ENCODE data around the gene ADAMTS2. TPM values are rescaled to one million over a fixed set of nuclear protein-coding genes. Genes with fewer than 3 reads are reported as not detected.
A peak's percentile ranks its signal among the peaks of the same experiment; 100 is the strongest.

ADAMTS2 gene
- total RNA-seq, 1 experiment from 2014 or later: 3.9 TPM

GRCh38 chr5:179307013-179307800 lies 38.1 kb downstream of the ADAMTS2 start:
- Histone ChIP-seq H3K79me2 (ENCODE audit: insufficient read depth, low read length) (no peaks in the 10 kb centered on the region), H3K4me2 (ENCODE audit: low read length) (no peak overlapping the region), H3K9me2 (ENCODE audit: insufficient read depth) (no peaks in the 10 kb centered on the region), H4K20me1 (ENCODE audit: insufficient read depth) (no peaks in the 10 kb centered on the region), H3K27me3 (ENCODE audit: insufficient read depth, low read length) (peaks cover 11% of the 10 kb centered on the region; the same call in 1 of the 2 replicates), H3K9me3 (ENCODE audit: control insufficient read depth in 1 of 2, insufficient read depth in 1 of 2, low read depth in 1 of 2, low read length in 2 of 2) (no peaks in the 10 kb centered on the region), H3K27ac (ENCODE audit: low read depth, low read length) (no peak overlapping the region), H3K4me1 (ENCODE audit: control insufficient read depth in 1 of 2, insufficient read depth in 2 of 2, low read length in 2 of 2) (no peaks in the 10 kb centered on the region), H3K36me3 (ENCODE audit: control insufficient read depth in 1 of 2, insufficient read depth in 2 of 2, low read length in 2 of 2) (no peaks in the 10 kb centered on the region), H3K4me3 (replicated peaks in 1 of 2; ENCODE audit: low read depth in 1 of 2, low read length in 2 of 2) (no peak overlapping the region), H2AFZ (ENCODE audit: low read depth, low read length, poor library complexity, severe bottlenecking) (no peak overlapping the region), H3K9ac (ENCODE audit: low read length) (no peak overlapping the region)
- ATAC-seq: no peak
- ChIA-PET RAD21 (ENCODE audit: low non-redundant PET in 1 of 2, low total read pairs in 2 of 2, uncharacterized antibody in 2 of 2, unreplicated experiment in 2 of 2) (no interaction called here), CTCF (no interaction called here), POLR2A (no interaction called here)
- DNase-seq (ENCODE audit: low read depth, low spot score): no peak
- intact Hi-C loops (cut with micrococcal nuclease): no loop called here
- no peak for TF ChIP-seq POLR2A (IDR thresholded peaks at IDR 0.05; ENCODE audit: borderline replicate concordance, extremely low read depth, insufficient read depth, insufficient read length)
- BruUV-seq (replicated peaks): no TSS peak

DNA sequence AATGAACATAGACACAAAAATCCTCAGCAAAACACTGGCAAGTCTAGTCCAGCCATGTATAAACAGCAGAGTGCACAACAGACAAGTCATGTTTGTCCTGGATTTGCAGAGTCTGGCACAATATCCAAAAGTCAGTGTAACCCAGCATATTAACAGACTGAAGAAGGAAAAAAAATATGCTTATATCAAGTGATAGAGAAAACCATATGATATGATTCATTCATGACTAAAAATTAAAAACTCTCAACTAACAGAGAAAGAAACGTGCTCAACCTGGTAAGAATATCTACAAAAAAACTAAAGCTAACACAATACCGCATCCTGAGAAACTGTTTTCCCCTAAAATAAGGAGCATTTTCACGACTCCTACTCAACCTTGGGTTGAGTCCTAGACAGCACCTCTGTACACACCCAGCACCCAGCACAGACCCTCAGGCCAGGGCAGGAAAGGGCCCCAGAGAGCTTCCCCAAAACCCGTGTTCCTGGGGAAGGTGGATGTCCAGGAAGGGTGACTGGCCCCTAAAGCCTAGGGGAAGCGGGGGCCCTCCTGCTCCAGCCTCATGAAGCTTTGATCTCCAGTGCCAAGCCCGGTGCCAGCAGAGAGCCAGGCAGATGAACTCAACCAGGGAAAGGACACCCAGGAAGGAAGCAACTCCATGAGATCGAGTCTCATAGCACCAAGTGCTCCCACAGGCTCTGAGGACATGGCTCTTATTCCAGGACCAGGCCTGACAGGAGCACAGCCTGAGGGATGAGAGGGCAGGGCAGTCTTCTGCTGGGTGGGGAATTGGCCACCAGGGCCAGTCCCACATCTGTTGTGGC lies 38.9 kb downstream of the ADAMTS2 start:
- Histone ChIP-seq H3K27ac (ENCODE audit: low read depth, low read length) (no peak overlapping the region), H3K36me3 (ENCODE audit: control insufficient read depth in 1 of 2, insufficient read depth in 2 of 2, low read length in 2 of 2) (no peaks in the 10 kb centered on the region), H3K9me2 (ENCODE audit: insufficient read depth) (no peaks in the 10 kb centered on the region), H2AFZ (ENCODE audit: low read depth, low read length, poor library complexity, severe bottlenecking) (no peak overlapping the region), H3K9me3 (ENCODE audit: control insufficient read depth in 1 of 2, insufficient read depth in 1 of 2, low read depth in 1 of 2, low read length in 2 of 2) (no peaks in the 10 kb centered on the region), H3K79me2 (ENCODE audit: insufficient read depth, low read length) (no peaks in the 10 kb centered on the region), H3K9ac (ENCODE audit: low read length) (no peak overlapping the region), H3K4me1 (ENCODE audit: control insufficient read depth in 1 of 2, insufficient read depth in 2 of 2, low read length in 2 of 2) (no peaks in the 10 kb centered on the region), H4K20me1 (ENCODE audit: insufficient read depth) (no peaks in the 10 kb centered on the region), H3K4me3 (replicated peaks in 1 of 2; ENCODE audit: low read depth in 1 of 2, low read length in 2 of 2) (no peak overlapping the region), H3K27me3 (ENCODE audit: insufficient read depth, low read length) (peaks cover 11% of the 10 kb centered on the region; the same call in 1 of the 2 replicates), H3K4me2 (ENCODE audit: low read length) (no peak overlapping the region)
- CTCF ChIA-PET: no interaction called here
- RAD21 ChIA-PET (ENCODE audit: low non-redundant PET in 1 of 2, low total read pairs in 2 of 2, uncharacterized antibody in 2 of 2, unreplicated experiment in 2 of 2): no interaction called here
- intact Hi-C loops (cut with micrococcal nuclease): no loop called here
- no peak for DNase-seq (ENCODE audit: low read depth, low spot score)
- POLR2A ChIA-PET: no interaction called here
- no TSS peak for BruUV-seq (replicated peaks)
- 0 out of 2 replicates have a peak, but pooled peaks have one; percentile 25 for ATAC-seq
- TF ChIP-seq SIN3A (IDR thresholded peaks at IDR 0.05; ENCODE audit: low read depth) (no peak), ZFX (IDR thresholded peaks at IDR 0.05) (no peak), CTCF (IDR thresholded peaks at IDR 0.05 in 2 of 3, conservative IDR thresholded peaks at IDR 0.05 in 1 of 3; ENCODE audit: borderline replicate concordance in 1 of 3, insufficient read depth in 1 of 3, low read depth in 2 of 3, low read length in 2 of 3) (no peak), POLR2A (IDR thresholded peaks at IDR 0.05; ENCODE audit: borderline replicate concordance, extremely low read depth, insufficient read depth, insufficient read length) (no peak), CEBPB (IDR thresholded peaks at IDR 0.05; ENCODE audit: low read depth) (no peak), SRF (IDR thresholded peaks at IDR 0.05; ENCODE audit: low read depth) (no peak), EZH2 (IDR thresholded peaks at IDR 0.05) (no peak), SP1 (IDR thresholded peaks at IDR 0.05; ENCODE audit: low read depth) (no peak), YY1 (IDR thresholded peaks at IDR 0.05; ENCODE audit: extremely low read depth, insufficient replicate concordance, low read depth, low read length) (no peak), FOSL1 (IDR thresholded peaks at IDR 0.05; ENCODE audit: low read depth) (no peak), RAD21 (IDR thresholded peaks at IDR 0.05; ENCODE audit: low read depth) (no peak), EGR1 (IDR thresholded peaks at IDR 0.05; ENCODE audit: low read depth) (no peak), POLR2AphosphoS5 (IDR thresholded peaks at IDR 0.05; ENCODE audit: low read depth, low read length) (no peak), ZBTB33 (IDR thresholded peaks at IDR 0.05; ENCODE audit: extremely low read depth, insufficient replicate concordance, low read length) (no peak), ZNF274 (IDR thresholded peaks at IDR 0.05; ENCODE audit: low read depth, low read length) (no peak)

Data from HCT116 (cell line).